NCI-H2081 (cell line): ENCODE measurements around the gene EFNA4.

ENCODE experiments used
- DNase-seq, 2 experiments: peaks; one replicate each; lab custom pipeline; 2025; lab: John Stamatoyannopoulos, UW

The EFNA4 gene, protein sequence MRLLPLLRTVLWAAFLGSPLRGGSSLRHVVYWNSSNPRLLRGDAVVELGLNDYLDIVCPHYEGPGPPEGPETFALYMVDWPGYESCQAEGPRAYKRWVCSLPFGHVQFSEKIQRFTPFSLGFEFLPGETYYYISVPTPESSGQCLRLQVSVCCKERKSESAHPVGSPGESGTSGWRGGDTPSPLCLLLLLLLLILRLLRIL

DNA sequence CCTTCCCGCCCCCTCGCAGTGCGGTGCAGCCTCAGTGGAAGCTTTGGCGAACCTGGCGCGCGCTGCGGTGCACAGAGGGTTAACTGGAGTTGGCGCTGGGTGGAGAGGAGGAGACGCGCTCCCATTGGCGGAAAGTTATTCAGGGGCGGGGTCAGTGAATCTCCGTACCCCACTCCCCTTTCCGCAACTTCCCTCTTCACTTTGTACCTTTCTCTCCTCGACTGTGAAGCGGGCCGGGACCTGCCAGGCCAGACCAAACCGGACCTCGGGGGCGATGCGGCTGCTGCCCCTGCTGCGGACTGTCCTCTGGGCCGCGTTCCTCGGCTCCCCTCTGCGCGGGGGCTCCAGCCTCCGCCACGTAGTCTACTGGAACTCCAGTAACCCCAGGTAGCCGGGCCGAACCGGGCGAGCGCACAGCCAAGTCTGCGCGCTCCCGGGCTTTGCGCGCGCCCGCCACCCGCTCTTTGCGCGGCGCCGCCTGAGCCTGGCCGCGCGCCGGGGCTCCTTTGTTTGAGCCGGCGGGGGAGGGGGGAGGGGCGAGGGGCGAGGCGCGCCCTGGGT lies at the start of gene EFNA4:
Gene EFNA4, plus strand, starts transcription at position 191 of the 561 bp plus-strand sequence. Its CDS starts 84 bp downstream, at position 275.
- DNase-seq: peak; percentile 47 to 54

DNA sequence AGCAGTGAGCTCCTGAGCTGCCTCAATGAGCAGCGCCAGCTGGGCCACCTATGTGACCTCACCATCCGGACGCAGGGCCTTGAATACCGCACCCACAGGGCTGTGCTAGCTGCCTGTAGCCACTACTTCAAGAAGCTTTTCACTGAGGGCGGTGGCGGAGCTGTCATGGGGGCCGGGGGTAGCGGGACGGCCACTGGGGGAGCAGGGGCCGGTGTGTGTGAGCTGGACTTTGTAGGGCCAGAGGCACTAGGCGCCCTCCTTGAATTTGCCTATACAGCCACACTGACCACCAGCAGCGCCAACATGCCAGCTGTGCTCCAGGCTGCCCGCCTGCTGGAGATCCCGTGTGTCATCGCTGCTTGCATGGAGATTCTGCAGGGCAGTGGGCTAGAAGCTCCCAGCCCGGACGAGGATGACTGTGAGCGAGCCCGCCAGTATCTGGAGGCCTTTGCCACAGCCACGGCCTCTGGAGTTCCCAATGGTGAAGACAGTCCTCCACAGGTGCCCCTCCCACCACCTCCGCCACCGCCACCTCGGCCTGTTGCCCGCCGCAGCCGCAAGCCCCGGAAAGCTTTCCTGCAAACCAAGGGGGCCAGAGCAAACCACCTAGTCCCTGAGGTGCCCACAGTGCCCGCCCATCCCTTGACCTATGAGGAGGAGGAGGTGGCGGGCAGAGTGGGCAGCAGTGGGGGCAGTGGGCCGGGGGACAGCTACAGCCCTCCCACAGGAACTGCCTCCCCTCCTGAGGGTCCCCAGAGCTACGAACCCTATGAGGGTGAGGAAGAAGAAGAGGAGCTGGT lies 48.6 kb upstream of the EFNA4 start:
- DNase-seq: no peak

DNA sequence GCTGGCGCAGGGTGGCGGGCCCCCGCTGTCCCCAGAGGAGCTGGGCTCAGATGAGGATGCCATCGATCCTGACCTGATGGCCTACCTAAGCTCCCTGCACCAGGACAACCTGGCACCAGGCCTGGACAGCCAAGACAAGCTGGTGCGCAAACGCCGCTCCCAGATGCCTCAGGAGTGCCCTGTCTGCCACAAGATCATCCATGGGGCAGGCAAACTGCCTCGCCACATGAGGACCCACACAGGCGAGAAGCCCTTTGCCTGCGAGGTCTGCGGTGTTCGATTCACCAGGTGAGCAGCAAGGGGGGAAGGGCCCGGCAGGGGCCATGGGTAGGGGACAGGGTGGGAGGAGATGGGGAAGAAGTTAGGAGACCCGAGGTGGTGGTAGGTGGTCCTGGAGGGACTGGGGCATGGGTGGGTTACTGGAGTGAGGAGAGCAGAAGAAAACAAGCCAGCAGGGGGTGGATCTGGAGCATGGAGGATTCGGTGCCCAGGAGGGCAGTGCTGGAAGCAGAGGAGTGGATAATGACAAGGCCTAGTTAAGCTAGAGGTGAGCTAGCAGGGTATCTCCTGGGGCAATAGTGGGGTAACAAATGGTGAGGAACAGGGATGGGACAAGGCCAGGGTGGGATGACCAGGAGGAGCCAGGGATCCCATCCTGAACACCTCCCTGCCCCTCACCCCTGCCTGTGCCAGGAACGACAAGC lies 47.9 kb upstream of the EFNA4 start:
- no peak for DNase-seq

DNA sequence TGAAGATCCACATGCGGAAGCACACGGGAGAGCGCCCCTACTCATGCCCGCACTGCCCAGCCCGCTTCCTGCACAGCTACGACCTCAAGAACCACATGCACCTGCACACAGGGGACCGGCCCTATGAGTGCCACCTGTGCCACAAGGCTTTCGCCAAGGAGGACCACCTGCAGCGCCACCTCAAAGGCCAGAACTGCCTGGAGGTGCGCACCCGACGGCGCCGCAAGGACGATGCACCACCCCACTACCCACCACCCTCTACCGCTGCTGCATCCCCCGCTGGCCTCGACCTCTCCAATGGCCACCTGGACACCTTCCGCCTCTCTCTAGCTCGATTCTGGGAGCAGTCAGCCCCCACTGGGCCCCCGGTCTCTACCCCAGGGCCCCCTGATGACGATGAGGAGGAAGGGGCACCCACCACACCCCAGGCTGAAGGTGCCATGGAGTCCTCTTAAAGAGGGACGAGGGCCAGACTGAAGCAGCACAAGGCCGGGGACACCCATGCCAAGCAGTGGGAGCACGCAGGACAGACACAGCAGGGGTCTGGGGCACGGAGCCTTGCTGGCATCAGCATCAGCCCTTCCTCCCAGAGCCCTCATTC lies 47.2 kb upstream of the EFNA4 start:
- DNase-seq: no peak

DNA sequence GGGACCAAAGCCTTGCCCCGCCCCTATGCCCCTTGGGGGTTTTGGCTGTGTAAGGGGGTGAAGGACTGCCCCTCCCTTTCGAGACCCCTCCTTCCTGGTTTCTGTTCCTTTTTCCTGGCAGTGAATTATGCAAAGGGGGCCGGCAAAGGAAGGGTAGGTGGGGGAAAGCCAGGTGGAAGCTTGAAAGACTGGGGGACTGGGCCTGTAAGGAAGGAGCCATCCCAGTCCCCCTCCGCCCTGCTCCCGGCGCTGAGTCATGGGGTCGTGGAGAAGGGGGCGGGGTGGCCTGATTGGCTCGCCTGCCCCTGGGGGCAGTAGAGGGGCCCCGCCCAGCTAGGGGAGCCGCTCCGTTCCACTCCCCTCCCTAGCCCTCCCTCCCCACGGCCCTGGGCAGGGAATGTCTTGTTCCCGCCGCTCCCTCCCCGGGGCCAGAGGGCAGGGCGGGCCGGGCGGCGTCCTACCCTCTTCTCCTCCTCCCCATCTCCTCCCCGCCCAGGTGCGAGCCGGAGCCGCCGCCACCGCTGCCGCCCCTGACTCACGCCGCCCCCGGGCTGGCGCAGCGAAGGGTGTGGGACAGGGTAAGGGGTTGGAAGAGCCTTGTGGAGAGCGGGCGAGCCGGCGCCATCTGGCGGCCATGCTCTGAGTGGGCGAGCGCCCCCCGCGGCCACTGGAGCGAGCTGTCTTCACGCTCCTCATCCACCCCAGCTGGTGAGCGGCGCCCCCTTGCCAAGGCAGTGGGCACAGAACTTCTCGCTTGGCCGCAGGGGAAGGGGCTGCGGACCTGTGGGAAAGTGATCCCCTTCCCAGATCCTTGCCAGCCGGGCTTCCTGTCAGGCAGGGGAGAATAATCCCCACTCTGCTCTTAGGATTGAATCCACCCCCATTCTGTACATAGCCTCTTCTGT lies 46.2 kb upstream of the EFNA4 start:
- DNase-seq: peak; percentile 71 to 74

DNA sequence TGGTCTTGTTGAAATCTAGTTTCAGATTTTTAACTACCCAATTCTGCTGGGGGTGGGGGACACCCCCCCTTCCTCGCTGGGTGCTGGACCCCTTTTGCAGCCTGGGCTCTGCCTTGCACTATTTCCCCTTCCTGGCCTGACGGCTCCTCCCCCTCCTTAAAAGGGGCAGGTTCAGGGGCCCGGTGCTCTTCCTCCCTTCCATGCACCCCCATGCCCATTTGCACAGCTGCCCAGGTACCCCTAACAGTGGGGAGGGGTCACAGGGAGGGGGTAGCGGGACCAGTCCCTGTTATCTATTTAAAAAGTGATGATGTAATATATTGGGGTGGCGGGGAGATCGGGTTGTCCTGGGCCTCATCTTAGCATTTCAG lies 45.6 kb upstream of the EFNA4 start:
- no peak for DNase-seq

DNA sequence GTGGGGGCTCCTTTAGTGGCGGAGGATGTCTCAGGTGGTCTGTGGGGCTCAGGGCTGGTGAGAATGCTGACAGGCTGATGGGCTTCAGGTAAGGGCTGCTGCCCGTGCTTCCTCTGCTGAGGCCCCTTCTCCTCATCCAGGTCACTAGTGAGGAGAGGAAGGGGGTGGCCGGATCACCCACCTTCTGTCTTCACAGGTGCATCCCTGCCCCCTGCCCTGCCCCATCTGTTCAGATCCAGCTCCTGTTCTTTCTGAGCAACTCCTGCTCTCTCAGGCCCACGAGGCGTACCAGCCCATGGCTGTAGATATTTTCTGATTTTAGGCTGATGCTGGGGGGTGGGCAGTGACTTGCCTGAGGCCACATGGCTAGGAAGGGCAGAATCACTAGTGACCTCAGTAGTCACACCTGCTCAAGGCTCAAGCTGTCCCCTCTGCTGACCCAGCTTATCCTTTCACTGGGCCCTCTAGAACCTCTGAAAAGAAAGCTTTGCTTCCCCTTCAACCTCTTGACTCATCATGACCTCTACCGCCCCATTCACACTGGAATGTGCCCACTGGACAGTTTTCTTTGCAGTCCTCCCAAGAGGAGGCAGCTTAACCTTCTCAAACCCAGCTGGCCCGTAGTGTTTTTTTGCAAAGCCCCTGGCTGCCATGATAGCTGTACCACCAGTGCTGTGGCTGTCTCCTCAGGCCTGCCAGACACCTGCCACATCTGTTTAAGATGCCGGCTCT lies 44.8 kb upstream of the EFNA4 start:
- DNase-seq: no peak

DNA sequence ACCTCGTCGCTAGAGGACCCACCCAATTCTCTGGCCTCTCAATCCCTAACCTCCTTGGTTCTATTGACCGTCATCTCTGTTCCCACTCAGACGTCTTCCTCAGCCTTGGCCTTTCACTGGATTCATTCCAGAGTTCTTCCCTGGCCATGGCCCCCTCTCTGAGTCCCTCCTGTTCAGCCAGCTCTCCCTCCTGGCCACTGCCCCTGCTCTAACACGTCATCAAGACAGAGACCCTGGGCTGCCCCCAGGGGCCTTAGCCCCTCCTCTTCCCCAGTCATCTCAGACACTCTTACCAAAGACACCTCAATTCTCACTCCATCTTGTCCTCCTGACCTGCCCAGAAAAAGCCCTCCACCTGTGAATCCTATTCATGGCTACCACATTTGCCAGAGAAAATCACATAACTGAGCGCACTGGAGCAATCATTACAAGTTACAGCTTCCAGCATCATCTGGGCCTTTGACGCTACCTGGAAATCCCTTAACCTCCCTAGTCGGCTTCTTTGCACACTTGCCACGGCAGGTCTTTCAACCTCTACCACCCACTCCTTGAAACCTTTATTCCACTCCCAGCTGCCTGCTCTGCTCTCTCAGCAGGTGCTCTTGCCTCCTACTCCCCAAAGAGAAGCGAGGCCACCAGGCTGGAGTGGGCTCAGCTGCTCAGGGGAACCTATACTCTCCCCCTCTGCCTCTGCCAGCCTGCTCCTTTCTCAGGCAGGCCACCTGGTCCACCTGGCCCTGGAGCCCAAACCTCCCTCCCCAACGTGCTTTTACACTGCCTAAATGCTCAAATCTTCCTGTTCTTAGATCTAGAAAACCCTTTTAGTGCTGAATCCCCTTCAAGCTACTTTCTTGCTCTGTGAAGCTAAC lies 43.9 kb upstream of the EFNA4 start:
- no peak for DNase-seq

DNA sequence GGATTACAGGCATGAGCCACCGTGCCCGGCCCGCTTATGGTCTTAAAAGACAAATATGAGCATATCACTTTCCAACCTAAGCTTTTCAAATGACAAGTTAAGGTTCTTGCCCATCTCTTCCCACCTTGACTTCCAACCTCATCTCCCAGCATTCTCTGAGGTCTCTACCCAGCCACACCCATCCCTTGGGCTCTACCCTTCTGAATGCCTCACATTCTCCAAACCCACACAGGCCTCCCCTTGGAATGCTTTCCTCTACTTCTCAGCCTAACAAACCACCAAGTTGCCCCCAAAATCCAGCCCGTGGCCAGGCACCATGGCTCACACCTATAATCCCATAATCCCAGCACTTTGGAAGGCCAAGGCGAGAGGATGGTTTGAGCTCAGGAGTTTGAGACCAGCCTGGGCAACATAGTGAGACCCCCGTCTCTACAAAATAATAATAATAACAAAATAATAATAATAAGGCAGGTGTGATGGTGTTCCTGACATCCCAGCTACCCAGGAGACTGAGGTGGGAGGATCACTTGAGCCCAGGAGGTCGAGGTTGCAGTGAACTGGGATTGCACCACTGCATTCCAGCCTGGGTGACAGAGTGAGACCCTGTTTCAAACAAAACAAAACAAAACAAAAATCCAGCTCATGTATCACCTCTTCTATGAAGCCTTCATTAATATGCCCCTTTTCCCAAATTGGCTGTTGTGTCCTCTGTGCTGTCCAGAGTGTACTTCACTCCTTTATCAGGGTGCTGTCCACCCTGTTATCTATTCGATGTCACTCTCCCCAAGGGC lies 41.2 kb upstream of the EFNA4 start:
- DNase-seq: no peak

DNA sequence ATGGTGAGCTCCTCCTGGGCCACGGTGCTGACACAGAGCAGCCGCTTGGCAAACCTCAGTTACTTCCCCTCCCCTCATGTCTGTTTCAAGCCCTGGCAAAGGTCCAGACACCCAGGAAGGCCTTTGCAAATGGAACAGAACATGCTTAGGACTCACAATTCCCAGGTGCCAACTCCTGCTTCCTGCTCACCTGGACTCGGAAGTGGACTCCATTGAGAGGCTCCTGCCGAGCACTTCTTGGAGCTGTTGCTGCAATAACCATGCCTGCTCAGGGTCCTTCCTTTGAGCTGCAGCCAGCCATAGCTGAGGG lies 40.7 kb upstream of the EFNA4 start:
- peak; percentile 20 to 62 for DNase-seq

DNA sequence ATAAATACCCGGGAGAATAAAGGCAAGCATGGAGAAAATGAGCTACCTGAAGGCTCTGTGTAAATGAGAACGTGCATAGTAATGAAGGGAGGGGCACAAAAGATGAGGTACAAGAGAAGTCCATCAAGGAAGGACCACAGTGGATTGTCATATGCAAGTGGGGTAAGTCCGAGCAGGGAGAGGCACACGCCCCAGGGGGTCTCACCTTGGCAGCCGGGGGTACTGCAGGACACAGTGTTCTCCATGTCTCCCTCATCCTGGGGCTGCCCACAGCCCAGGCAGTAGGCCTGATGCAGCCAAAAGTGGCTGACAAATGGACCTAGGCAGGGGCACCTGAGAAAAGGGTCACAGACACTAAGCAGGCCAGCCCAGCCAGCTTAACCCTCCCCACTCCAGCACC lies 39.9 kb upstream of the EFNA4 start:
- no peak for DNase-seq

DNA sequence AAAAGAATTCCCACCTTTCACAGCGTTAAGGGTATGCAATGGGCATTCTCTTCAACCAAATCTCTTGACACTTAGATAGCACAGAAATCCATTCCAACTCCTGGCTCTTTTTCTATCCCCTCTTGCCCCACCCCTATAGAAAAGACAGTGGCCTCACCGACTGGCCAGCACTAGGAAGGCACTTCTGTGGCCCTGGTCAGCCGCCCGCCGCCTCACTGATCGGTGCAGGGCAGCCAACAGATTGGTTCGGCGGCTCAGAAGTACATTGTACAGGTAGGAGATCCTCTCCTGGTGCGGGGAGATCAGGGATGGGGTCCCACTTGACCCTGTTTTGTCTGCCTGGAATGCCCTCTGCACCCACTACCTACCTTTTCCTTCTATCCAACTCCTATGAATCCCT lies 39.2 kb upstream of the EFNA4 start:
- DNase-seq: no peak

DNA sequence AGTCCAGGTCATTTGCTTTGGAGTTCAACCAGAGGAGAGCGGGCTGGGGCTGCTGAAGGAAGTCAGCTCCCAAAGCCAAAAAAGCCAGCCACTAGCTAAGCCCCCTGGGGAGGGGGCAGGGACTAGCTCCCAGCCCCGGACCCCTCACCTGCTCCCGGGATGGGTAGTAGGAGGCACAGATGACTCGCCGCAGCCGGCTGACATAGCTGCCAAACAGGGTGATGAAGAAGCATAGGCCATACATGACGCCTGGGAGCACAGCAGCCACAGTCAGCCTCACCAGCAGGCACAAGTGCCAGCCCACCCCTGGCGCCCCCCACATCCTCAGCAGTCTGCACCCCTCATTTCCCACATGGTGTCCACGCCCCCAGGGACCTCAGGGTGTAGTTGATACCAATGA lies 37.4 kb upstream of the EFNA4 start:
- no peak for DNase-seq

DNA sequence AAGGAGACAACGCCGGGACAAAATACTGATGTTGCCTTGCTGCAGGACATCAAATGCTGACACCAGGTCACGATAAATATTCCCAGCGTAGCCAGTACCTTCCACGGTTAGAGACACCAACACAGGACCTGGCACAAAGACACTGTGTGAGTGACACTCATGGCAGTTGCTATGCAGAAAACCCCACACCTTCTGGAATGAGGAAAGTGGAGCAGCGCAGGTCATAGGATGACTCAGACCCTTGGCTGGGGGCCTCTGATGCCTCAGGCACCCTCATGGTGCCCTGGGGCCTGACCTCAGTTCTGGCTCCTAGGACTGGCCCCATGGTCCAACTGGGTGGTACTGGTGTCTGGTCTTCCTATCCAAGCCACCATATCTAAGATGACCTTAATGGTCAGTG lies 37.0 kb upstream of the EFNA4 start:
- no peak for DNase-seq

DNA sequence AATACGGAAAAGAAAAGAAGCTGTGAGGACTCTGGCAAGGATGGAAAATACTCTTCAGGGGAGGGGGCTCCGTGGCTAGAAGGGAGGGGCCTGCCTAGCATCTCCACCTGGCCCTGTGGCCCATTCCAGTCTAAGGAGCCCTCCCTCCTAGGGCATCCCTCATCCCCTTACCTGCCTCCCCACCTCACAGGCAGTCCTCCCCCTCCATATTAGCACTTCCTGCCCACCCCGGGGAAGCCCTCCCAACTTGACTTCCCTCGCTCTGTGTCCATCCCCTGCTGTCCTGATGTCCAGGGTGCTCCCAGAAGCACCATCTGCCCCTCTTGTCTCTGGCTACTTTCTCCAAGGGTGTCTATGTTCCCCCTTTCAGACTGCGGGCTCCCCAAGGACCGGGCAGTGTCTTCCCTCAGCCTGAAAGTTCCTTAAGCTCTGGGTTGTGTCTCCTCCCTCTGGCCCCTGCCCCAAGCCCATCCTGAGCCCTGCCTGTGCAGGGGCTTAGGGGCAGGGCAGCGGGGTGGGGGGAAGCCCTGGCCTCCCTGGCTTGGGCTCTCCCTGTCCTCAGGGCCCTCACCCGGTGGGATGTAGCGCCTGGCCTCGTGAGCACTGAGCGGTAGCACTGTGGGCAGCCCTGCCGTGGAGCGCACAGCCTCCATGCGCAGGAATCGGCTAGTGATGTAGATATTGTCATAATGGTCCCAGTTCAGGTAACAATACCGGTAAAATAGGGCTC lies 33.9 kb upstream of the EFNA4 start:
- no peak for DNase-seq

DNA sequence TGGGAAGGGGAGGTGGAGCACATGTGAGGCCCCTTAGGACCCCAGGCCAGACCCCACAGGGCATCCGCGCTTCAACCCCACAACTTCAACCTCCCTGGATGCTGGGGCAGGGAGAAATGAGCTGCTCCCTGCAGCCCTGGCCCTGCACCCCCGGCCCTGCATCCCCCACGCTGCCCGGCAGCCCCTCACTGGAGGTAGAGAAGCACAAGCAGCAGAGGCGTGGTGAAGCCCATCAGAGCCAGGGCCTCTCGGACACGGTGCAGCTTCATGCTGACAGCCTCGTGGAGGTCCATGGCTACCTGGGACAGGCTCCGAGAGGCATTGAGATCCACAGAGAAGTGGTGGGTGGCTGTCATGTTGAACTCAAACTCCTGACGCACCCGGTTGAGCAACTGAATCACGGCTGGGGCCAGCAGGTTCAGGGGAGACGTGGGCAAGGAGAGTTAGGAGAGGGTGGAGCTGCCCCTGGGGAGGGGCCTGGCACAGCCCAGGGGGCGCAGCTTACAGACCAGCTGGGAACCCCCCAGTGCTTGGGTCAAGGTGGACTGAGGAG lies 33.2 kb upstream of the EFNA4 start:
- DNase-seq: no peak

DNA sequence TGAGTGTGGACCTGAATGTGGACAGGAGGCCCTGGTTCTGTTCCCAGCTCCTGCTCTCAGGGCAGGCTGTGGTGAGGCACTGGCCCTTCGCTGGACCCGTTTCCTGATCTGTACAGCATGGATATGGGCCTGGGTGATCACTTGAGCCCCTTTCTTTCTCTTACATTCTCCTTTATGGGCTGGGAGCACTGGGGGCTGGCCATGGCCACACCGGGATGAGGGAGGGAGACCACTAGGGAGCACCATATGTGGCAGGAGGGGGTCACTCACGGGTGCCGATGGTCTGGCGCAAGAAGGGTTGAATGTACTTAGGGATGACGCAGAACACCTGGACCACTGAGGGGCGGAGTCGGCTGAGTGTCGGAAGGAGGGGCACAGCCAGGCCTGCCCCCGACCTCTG lies 32.6 kb upstream of the EFNA4 start:
- no peak for DNase-seq

DNA sequence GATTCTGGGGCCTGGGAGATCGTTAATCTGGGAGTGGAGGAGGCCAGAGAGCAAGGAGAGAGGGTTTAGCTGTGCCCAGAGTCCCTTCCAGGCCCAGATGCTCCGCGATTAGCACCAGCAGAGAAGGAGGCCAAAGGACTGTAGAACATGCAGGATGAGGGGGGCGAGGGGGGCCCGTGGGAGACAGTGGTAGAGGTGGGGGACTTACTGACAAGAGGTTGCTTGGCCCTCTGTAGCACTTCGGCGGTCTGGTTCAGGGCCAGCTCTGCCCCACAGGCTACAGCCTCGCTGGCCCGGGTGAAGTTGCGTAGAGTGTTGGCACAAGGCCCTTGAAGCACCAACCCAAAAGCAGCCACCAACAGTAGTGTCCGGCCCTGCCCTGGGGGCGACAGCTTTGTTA lies 30.7 kb upstream of the EFNA4 start:
- DNase-seq: no peak
